Measurements from ENCODE around the gene GIT2. TPM values are rescaled to one million over a fixed set of nuclear protein-coding genes. Genes with fewer than 3 reads are reported as not detected.
"Not testable (repeated sequence)": the region's sequence is repeated elsewhere in the genome, so short reads cannot be mapped to it uniquely, and the experiment has no call there.

Gene GIT2
- total RNA-seq, 1 experiment from 2014 or later = 23.0 TPM

GRCh38 chr12:109926016-109926415, 70.2 kb downstream of the GIT2 start:
- no peak for DNase-seq (ENCODE audit: extremely low read depth, low read depth)

GRCh38 chr12:109925185-109925840, 70.9 kb downstream of the GIT2 start:
- DNase-seq (ENCODE audit: extremely low read depth, low read depth) = no peak

- DNase-seq (ENCODE audit: extremely low read depth, low read depth) = no peak
Measured at GRCh38 chr12:109923481-109924245, 72.5 kb downstream of the GIT2 start.

GRCh38 chr12:109923038-109923437, 73.1 kb downstream of the GIT2 start:
- no peak for DNase-seq (ENCODE audit: extremely low read depth, low read depth)

- no peak for DNase-seq (ENCODE audit: extremely low read depth, low read depth)
Measured at GRCh38 chr12:109921982-109922381, 74.2 kb downstream of the GIT2 start.

GRCh38 chr12:109920261-109920780, 75.8 kb downstream of the GIT2 start:
- no peak for DNase-seq (ENCODE audit: extremely low read depth, low read depth)

- DNase-seq (ENCODE audit: extremely low read depth, low read depth) = no peak
Measured at GRCh38 chr12:109919456-109919855, 76.7 kb downstream of the GIT2 start.

GRCh38 chr12:109916045-109916444, 80.1 kb downstream of the GIT2 start:
- DNase-seq (ENCODE audit: extremely low read depth, low read depth) = no peak

- DNase-seq (ENCODE audit: extremely low read depth, low read depth) = no peak
Measured at GRCh38 chr12:109915171-109916040, 80.8 kb downstream of the GIT2 start.

GRCh38 chr12:109914461-109914860, 81.7 kb downstream of the GIT2 start:
- DNase-seq (ENCODE audit: extremely low read depth, low read depth) = no peak

- no peak for DNase-seq (ENCODE audit: extremely low read depth, low read depth)
Measured at GRCh38 chr12:109912855-109913321, 83.3 kb downstream of the GIT2 start.

GRCh38 chr12:109910969-109911348, 85.2 kb downstream of the GIT2 start:
- peak; percentile 57 for DNase-seq (ENCODE audit: extremely low read depth, low read depth)

- no peak for DNase-seq (ENCODE audit: extremely low read depth, low read depth)
Measured at GRCh38 chr12:109910254-109910968, 85.8 kb downstream of the GIT2 start.

GRCh38 chr12:109905301-109905700, 90.9 kb downstream of the GIT2 start:
- no peak for DNase-seq (ENCODE audit: extremely low read depth, low read depth)

GRCh38 chr12:109902891-109903418, 93.2 kb downstream of the GIT2 start:
- no peak for DNase-seq (ENCODE audit: extremely low read depth, low read depth)

- no peak for DNase-seq (ENCODE audit: extremely low read depth, low read depth)
Measured at GRCh38 chr12:109900752-109901580, 95.2 kb downstream of the GIT2 start.

GRCh38 chr12:109899783-109900751, 96.1 kb downstream of the GIT2 start, which contains the start of gene TCHP:
TSS of gene TCHP (plus strand) at chr12:109900274. CDS start at chr12:109903027, 2,753 bp downstream.
- peak; percentile 85 for DNase-seq (ENCODE audit: extremely low read depth, low read depth)

- not testable (repeated sequence) for DNase-seq (ENCODE audit: extremely low read depth, low read depth)
Measured at GRCh38 chr12:109899345-109899744, 96.8 kb downstream of the GIT2 start.

Data from NCI-H460 (cell line).